Fibroblast of lung (primary cell): ENCODE results near the gene CLINT1. TPM values are rescaled to one million over a fixed set of nuclear protein-coding genes. Genes with fewer than 3 reads are reported as not detected.

Experiments
- DNase-seq, 2 donors: peaks; one replicate each; pipeline versions ENCODE4 v3.0.0 to v3.0.0-alpha.2; 2010; ENCODE audit warnings: low read depth in 2 of 2
- H2AFZ ChIP-seq: 2 replicates; pipeline ENCODE4 v1.5.1; 2012; ENCODE audit warnings: low read length, control low read depth, inconsistent platforms
- H3K27ac ChIP-seq: 2 replicates; pipeline ENCODE4 v1.5.1; 2011; ENCODE audit warnings: low read length, control low read depth; ENCODE audit not compliant: insufficient read depth
- H3K27me3 ChIP-seq: 2 replicates; pipeline ENCODE4 v1.5.1; 2011; ENCODE audit warnings: mild to moderate bottlenecking, low read length; ENCODE audit not compliant: control insufficient read depth, insufficient read depth
- H3K36me3 ChIP-seq: 2 replicates; pipeline ENCODE4 v1.5.1; 2011; ENCODE audit warnings: low read length; ENCODE audit not compliant: control insufficient read depth, insufficient read depth
- H3K4me1 ChIP-seq: 2 replicates; pipeline ENCODE4 v1.5.1; 2011; ENCODE audit warnings: low read length; ENCODE audit not compliant: control insufficient read depth, insufficient read depth; ENCODE audit errors: extremely low read depth
- H3K4me2 ChIP-seq: 2 replicates; pipeline ENCODE4 v1.5.1; 2011; ENCODE audit warnings: low read length, control low read depth; ENCODE audit not compliant: insufficient read depth; ENCODE audit errors: extremely low read depth
- H3K4me3 ChIP-seq, 4 experiments: fragments of 200-600 bp in 1 of 4; sonication (generic) in 1 of 4; replicated peaks in 1 of 4; 2 replicates each; pipeline ENCODE4 v1.5.1; 2011 to 2016; ENCODE audit warnings: low read length in 4 of 4, low read depth in 3 of 4, mild to moderate bottlenecking in 3 of 4, control low read depth in 2 of 4, inconsistent platforms in 1 of 4, mixed read lengths in 1 of 4; ENCODE audit not compliant: insufficient read depth in 1 of 4; ENCODE audit errors: control extremely low read depth in 1 of 4
- H3K79me2 ChIP-seq: 2 replicates; pipeline ENCODE4 v1.5.1; 2012; ENCODE audit warnings: mild to moderate bottlenecking, low read length, inconsistent platforms; ENCODE audit not compliant: control insufficient read depth, insufficient read depth
- H3K9ac ChIP-seq: 2 replicates; pipeline ENCODE4 v1.5.1; 2011; ENCODE audit warnings: mild to moderate bottlenecking, low read length, control low read depth; ENCODE audit not compliant: insufficient read depth
- H3K9me3 ChIP-seq: 2 replicates; pipeline ENCODE4 v1.5.1; 2012; ENCODE audit warnings: low read depth, low read length; ENCODE audit not compliant: control insufficient read depth, insufficient read depth
- H4K20me1 ChIP-seq: 2 replicates; pipeline ENCODE4 v1.5.1; 2011; ENCODE audit warnings: low read length; ENCODE audit not compliant: control insufficient read depth, insufficient read depth; ENCODE audit errors: extremely low read depth
- CTCF ChIP-seq, 2 donors: IDR thresholded peaks in 1 of 2; conservative IDR thresholded peaks in 1 of 2; 1 replicate in 1 of 2; 2 replicates in 1 of 2; pipeline ENCODE4 v1.5.1; 2011 to 2012; ENCODE audit warnings: low read length in 2 of 2, control low read depth in 1 of 2, inconsistent platforms in 1 of 2, low read depth in 1 of 2, mild to moderate bottlenecking in 1 of 2
- EZH2 ChIP-seq: IDR thresholded peaks from 2 replicates; pipeline ENCODE4 v1.5.1; 2012; ENCODE audit warnings: low read length, control low read depth, mild to moderate bottlenecking; ENCODE audit errors: missing control alignments
- polyA plus RNA-seq, 2 donors: library from polyadenylated mRNA; depleted of rRNA in 1 of 2; stranded (reverse) in 1 of 2; unstranded in 1 of 2; fragments of >200 nt; gene quantifications; 2 replicates each; pipeline ENCODE4 v1.2.1, GENCODE V29; 2011 to 2012; ENCODE audit warnings: missing spikeins in 1 of 2
- total RNA-seq: library from RNA; depleted of rRNA; stranded (reverse); fragments of >200 nt; gene quantifications from 2 replicates; pipeline ENCODE4 v1.2.1, GENCODE V29; 2014

CLINT1 gene
- total and polyA plus RNA-seq, 2 donors (not counting 1 experiment from before 2014, with no cell fraction given): 82.4 to 99.0 TPM

GRCh38 chr5:157812086-157812485 lies 46.9 kb downstream of the CLINT1 start:
- Histone ChIP-seq H3K4me1 (no peaks in the 10 kb centered on the region), H2AFZ (no peak overlapping the region), H3K4me3 (no peak overlapping the region), H3K9ac (no peak overlapping the region), H3K36me3 (peaks cover 7% of the 10 kb centered on the region), H4K20me1 (no peaks in the 10 kb centered on the region), H3K27me3 (no peaks in the 10 kb centered on the region), H3K27ac (no peak overlapping the region), H3K79me2 (peaks cover 2% of the 10 kb centered on the region), H3K4me2 (no peak overlapping the region), H3K9me3 (no peaks in the 10 kb centered on the region)
- TF ChIP-seq CTCF (conservative IDR thresholded peaks at IDR 0.05 in 1 of 2, IDR thresholded peaks at IDR 0.05 in 1 of 2; ENCODE audit: low read depth in 1 of 2, low read length in 2 of 2) (no peak), EZH2 (no peak)
- no peak for DNase-seq

GRCh38 chr5:157808043-157808442 lies 50.9 kb downstream of the CLINT1 start:
- Histone ChIP-seq H3K79me2 (no peaks in the 10 kb centered on the region), H3K4me3 (no peak overlapping the region), H3K36me3 (peaks cover 4% of the 10 kb centered on the region), H3K9me3 (no peaks in the 10 kb centered on the region), H4K20me1 (no peaks in the 10 kb centered on the region), H3K9ac (no peak overlapping the region), H3K4me1 (no peaks in the 10 kb centered on the region), H2AFZ (no peak overlapping the region), H3K27ac (no peak overlapping the region), H3K27me3 (no peaks in the 10 kb centered on the region), H3K4me2 (no peak overlapping the region)
- no peak for DNase-seq
- no peak for TF ChIP-seq EZH2
- TF ChIP-seq CTCF (conservative IDR thresholded peaks at IDR 0.05 in 1 of 2, IDR thresholded peaks at IDR 0.05 in 1 of 2; ENCODE audit: low read depth in 1 of 2, low read length in 2 of 2): no peak

- Histone ChIP-seq H3K4me2 (no peak overlapping the region), H2AFZ (no peak overlapping the region), H3K4me3 (no peak overlapping the region), H3K4me1 (no peaks in the 10 kb centered on the region), H3K9me3 (no peaks in the 10 kb centered on the region), H3K9ac (no peak overlapping the region), H4K20me1 (no peaks in the 10 kb centered on the region), H3K27me3 (no peaks in the 10 kb centered on the region), H3K36me3 (peaks cover 2% of the 10 kb centered on the region), H3K79me2 (no peaks in the 10 kb centered on the region), H3K27ac (no peak overlapping the region)
- DNase-seq: no peak
- TF ChIP-seq CTCF (conservative IDR thresholded peaks at IDR 0.05 in 1 of 2, IDR thresholded peaks at IDR 0.05 in 1 of 2; ENCODE audit: low read depth in 1 of 2, low read length in 2 of 2) (no peak), EZH2 (no peak)
Measured at GRCh38 chr5:157802736-157803135, 56.2 kb downstream of the CLINT1 start.
